ENCODE results near the gene CLEC10A.

DNA sequence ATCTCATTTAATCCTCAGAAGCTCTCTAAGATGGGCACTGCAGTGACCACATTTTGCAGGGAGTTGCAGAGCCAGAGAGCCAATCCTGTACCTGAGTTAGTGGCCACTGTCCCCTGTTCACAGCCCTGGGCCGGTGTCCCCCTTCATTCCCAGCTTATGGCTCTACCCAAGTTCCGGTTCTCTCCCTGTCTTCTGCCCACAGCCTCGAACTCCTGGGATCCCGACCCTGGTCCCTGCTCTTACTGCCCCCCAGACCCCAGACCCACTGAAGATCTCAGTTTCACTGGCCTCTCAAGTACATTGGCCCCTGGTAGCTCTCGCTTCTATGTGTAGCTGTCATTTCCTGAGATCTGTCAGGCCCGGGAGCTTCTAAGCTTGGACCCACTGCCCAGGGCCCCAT is 22.4 kb upstream of the CLEC10A start:
- TF ChIP-seq CTCF (IDR thresholded peaks at IDR 0.05) (no peak), POLR2A (IDR thresholded peaks at IDR 0.05; ENCODE audit: low read depth) (no peak)
